Measurements from ENCODE around the gene YWHAE. TPM values are rescaled to one million over a fixed set of nuclear protein-coding genes. Genes with fewer than 3 reads are reported as not detected.
"Not testable (repeated sequence)": the region's sequence is repeated elsewhere in the genome, so short reads cannot be mapped to it uniquely, and the experiment has no call there.

Gene YWHAE
- total and polyA plus RNA-seq, 2 donors, result 167 to 323 TPM

- Histone ChIP-seq H3K27ac (ENCODE audit: low read depth) (no peak overlapping the region), H3K4me1 (ENCODE audit: insufficient read depth) (no peaks in the 10 kb centered on the region), H3K4me3 (ENCODE audit: low read depth, low read length) (no peak overlapping the region), H3K36me3 (ENCODE audit: insufficient read depth) (no peaks in the 10 kb centered on the region)
- WGBS, result 68% methylated on average over 6 of the region's 6 CpGs
- DNase-seq (ENCODE audit: extremely low spot score), result no peak
These were observed 78.0 kb downstream of the YWHAE start for GRCh38 chr17:1322014-1322428.

- Histone ChIP-seq H3K27ac (ENCODE audit: low read depth) (no peak overlapping the region), H3K4me1 (ENCODE audit: insufficient read depth) (no peaks in the 10 kb centered on the region), H3K36me3 (ENCODE audit: insufficient read depth) (no peaks in the 10 kb centered on the region), H3K4me3 (ENCODE audit: low read depth, low read length) (no peak overlapping the region)
- WGBS, result 48% methylated on average over 10 of the region's 10 CpGs
- no peak for DNase-seq (ENCODE audit: extremely low spot score)
These were observed 84.1 kb downstream of the YWHAE start for GRCh38 chr17:1315891-1316403.

GRCh38 chr17:1315409-1315808, 84.6 kb downstream of the YWHAE start:
- no peak for DNase-seq (ENCODE audit: extremely low spot score)
- Histone ChIP-seq H3K36me3 (ENCODE audit: insufficient read depth) (no peaks in the 10 kb centered on the region), H3K4me3 (ENCODE audit: low read depth, low read length) (no peak overlapping the region), H3K27ac (ENCODE audit: low read depth) (no peak overlapping the region), H3K4me1 (ENCODE audit: insufficient read depth) (no peaks in the 10 kb centered on the region)
- WGBS, result 65% methylated on average over 10 of the region's 10 CpGs

GRCh38 chr17:1313270-1314005, 86.6 kb downstream of the YWHAE start:
- H3K4me3 ChIP-seq (ENCODE audit: low read depth, low read length), result no peak overlapping the region
- DNase-seq (ENCODE audit: extremely low spot score), result no peak
- H3K36me3 ChIP-seq (ENCODE audit: insufficient read depth), result no peaks in the 10 kb centered on the region
- no peaks in the 10 kb centered on the region for H3K4me1 ChIP-seq (ENCODE audit: insufficient read depth)
- 74% methylated on average over 8 of the region's 8 CpGs for WGBS
- H3K27ac ChIP-seq (ENCODE audit: low read depth), result no peak overlapping the region

- H3K4me3 ChIP-seq (ENCODE audit: low read depth, low read length), result no peak overlapping the region
- H3K4me1 ChIP-seq (ENCODE audit: insufficient read depth), result no peaks in the 10 kb centered on the region
- DNase-seq (ENCODE audit: extremely low spot score), result no peak
- no peaks in the 10 kb centered on the region for H3K36me3 ChIP-seq (ENCODE audit: insufficient read depth)
- 55% methylated on average over 9 of the region's 9 CpGs for WGBS
- H3K27ac ChIP-seq (ENCODE audit: low read depth), result no peak overlapping the region
These were observed 87.7 kb downstream of the YWHAE start for GRCh38 chr17:1312261-1312870.

GRCh38 chr17:1307829-1308228, 92.2 kb downstream of the YWHAE start:
- H3K4me1 ChIP-seq (ENCODE audit: insufficient read depth); H3K36me3 ChIP-seq (ENCODE audit: insufficient read depth); H3K27ac ChIP-seq (ENCODE audit: low read depth); H3K4me3 ChIP-seq (ENCODE audit: low read depth, low read length); DNase-seq (ENCODE audit: extremely low spot score): not testable (repeated sequence)
- 80% methylated on average over 13 of the region's 16 CpGs for WGBS

- no peak for DNase-seq (ENCODE audit: extremely low spot score)
- Histone ChIP-seq H3K27ac (ENCODE audit: low read depth) (no peak overlapping the region), H3K4me1 (ENCODE audit: insufficient read depth) (no peaks in the 10 kb centered on the region), H3K36me3 (ENCODE audit: insufficient read depth) (no peaks in the 10 kb centered on the region), H3K4me3 (ENCODE audit: low read depth, low read length) (no peak overlapping the region)
- 79% methylated on average over 19 of the region's 19 CpGs for WGBS
These were observed 95.0 kb downstream of the YWHAE start for GRCh38 chr17:1304962-1305563.

- Histone ChIP-seq H3K4me3 (ENCODE audit: low read depth, low read length) (no peak overlapping the region), H3K36me3 (ENCODE audit: insufficient read depth) (no peaks in the 10 kb centered on the region), H3K27ac (ENCODE audit: low read depth) (no peak overlapping the region), H3K4me1 (ENCODE audit: insufficient read depth) (no peaks in the 10 kb centered on the region)
- no peak for DNase-seq (ENCODE audit: extremely low spot score)
- 75% methylated on average over 5 of the region's 5 CpGs for WGBS
These were observed 95.5 kb downstream of the YWHAE start for GRCh38 chr17:1304522-1304921.

- H3K36me3 ChIP-seq (ENCODE audit: insufficient read depth), result no peaks in the 10 kb centered on the region
- H3K4me1 ChIP-seq (ENCODE audit: insufficient read depth), result no peaks in the 10 kb centered on the region
- no peak overlapping the region for H3K27ac ChIP-seq (ENCODE audit: low read depth)
- no peak overlapping the region for H3K4me3 ChIP-seq (ENCODE audit: low read depth, low read length)
- 74% methylated on average over 18 of the region's 18 CpGs for WGBS
- no peak for DNase-seq (ENCODE audit: extremely low spot score)
These were observed 97.3 kb downstream of the YWHAE start for GRCh38 chr17:1302761-1303160.

- 67% methylated on average over 14 of the region's 14 CpGs for WGBS
- DNase-seq (ENCODE audit: extremely low spot score), result no peak
- Histone ChIP-seq H3K4me1 (ENCODE audit: insufficient read depth) (no peaks in the 10 kb centered on the region), H3K4me3 (ENCODE audit: low read depth, low read length) (no peak overlapping the region), H3K36me3 (ENCODE audit: insufficient read depth) (no peaks in the 10 kb centered on the region), H3K27ac (ENCODE audit: low read depth) (no peak overlapping the region)
These were observed 98.5 kb downstream of the YWHAE start for GRCh38 chr17:1301546-1301945.

- no peaks in the 10 kb centered on the region for H3K4me1 ChIP-seq (ENCODE audit: insufficient read depth)
- 85% methylated on average over 17 of the region's 17 CpGs for WGBS
- no peak for DNase-seq (ENCODE audit: extremely low spot score)
These were observed 99.6 kb downstream of the YWHAE start for GRCh38 chr17:1300371-1300905.

GRCh38 chr17:1299552-1300370, 100.3 kb downstream of the YWHAE start:
- Histone ChIP-seq H3K4me1 (ENCODE audit: insufficient read depth) (no peaks in the 10 kb centered on the region), H3K27ac (ENCODE audit: low read depth) (no peak overlapping the region), H3K4me3 (ENCODE audit: low read depth, low read length) (no peak overlapping the region), H3K36me3 (ENCODE audit: insufficient read depth) (no peaks in the 10 kb centered on the region)
- WGBS, result 74% methylated on average over 22 of the region's 22 CpGs
- DNase-seq (ENCODE audit: extremely low spot score), result no peak

More at GRCh38 chr17:1300371-1300905, 99.6 kb downstream of the YWHAE start:
- no peak overlapping the region for H3K4me3 ChIP-seq (ENCODE audit: low read depth, low read length)
- H3K27ac ChIP-seq (ENCODE audit: low read depth), result no peak overlapping the region
- no peaks in the 10 kb centered on the region for H3K36me3 ChIP-seq (ENCODE audit: insufficient read depth)

- no peak overlapping the region for H3K27ac ChIP-seq (ENCODE audit: low read depth)
- H3K4me3 ChIP-seq (ENCODE audit: low read depth, low read length), result no peak overlapping the region
- no peak for DNase-seq (ENCODE audit: extremely low spot score)
- H3K4me1 ChIP-seq (ENCODE audit: insufficient read depth), result no peaks in the 10 kb centered on the region
- H3K36me3 ChIP-seq (ENCODE audit: insufficient read depth), result no peaks in the 10 kb centered on the region
- WGBS, result 13% methylated on average over 24 of the region's 24 CpGs
These were observed 101.4 kb downstream of the YWHAE start for GRCh38 chr17:1298606-1299005.

All from urinary bladder (tissue), 4 donors.